ENCODE data around the gene ASB17. TPM values are rescaled to one million over a fixed set of nuclear protein-coding genes. Genes with fewer than 3 reads are reported as not detected.

Gene ASB17
- total RNA-seq, 1 donor from 2014 or later = not detected

- intact Hi-C loops (cut with DNase I) = no loop called here
- ATAC-seq (no peak), DNase-seq (ENCODE audit: low spot score) (no peak)
Observed at GRCh38 chr1:75870951-75871350, 61.3 kb downstream of the ASB17 start.

Other genes with a start within 250 kb of the ASB17 start
- 45.7 TPM for gene ACADM, start 207.7 kb downstream of the ASB17 start, total RNA-seq
- gene RABGGTB, start 146.1 kb downstream of the ASB17 start, total RNA-seq = 57.2 TPM
- 1.6 TPM for gene MSH4, start 135.5 kb downstream of the ASB17 start, total RNA-seq
- gene ST6GALNAC3, start 142.3 kb upstream of the ASB17 start, total RNA-seq = 12.3 TPM

Data from sciatic nerve (tissue), 2 donors.